ENCODE results near the gene ARVCF. TPM values are rescaled to one million over a fixed set of nuclear protein-coding genes. Genes with fewer than 3 reads are reported as not detected.

The ARVCF gene
- total and polyA plus RNA-seq, 9 of the 15 experiments (the other 6 are each of a cell fraction or from before 2014, with no cell fraction given), result 0.03 to 97.4 (median 15.6) TPM

- no peak for TF ChIP-seq RERE (CRISPR knock-in tag; IDR thresholded peaks at IDR 0.05; ENCODE audit: borderline replicate concordance)
- TF ChIP-seq ZNF449 (CRISPR knock-in tag; IDR thresholded peaks at IDR 0.05), result no peak
- TF ChIP-seq HOMEZ (CRISPR knock-in tag; IDR thresholded peaks at IDR 0.05), result 0 out of 2 replicates have a peak, but pooled peaks have one; percentile 22
- peak; percentile 90 for TF ChIP-seq VEZF1 (CRISPR knock-in tag; IDR thresholded peaks at IDR 0.05)
- TF ChIP-seq RNF2 (IDR thresholded peaks at IDR 0.05), result no peak
- no peak for TF ChIP-seq FOXA3 (CRISPR knock-in tag; conservative IDR thresholded peaks at IDR 0.05 in 1 of 2, IDR thresholded peaks at IDR 0.05 in 1 of 2)
- no peak for TF ChIP-seq ETV6 (IDR thresholded peaks at IDR 0.05; ENCODE audit: borderline replicate concordance in 1 of 2, low read depth in 2 of 2, low read length in 1 of 2)
- no peak for TF ChIP-seq ETV6 (CRISPR knock-in tag; IDR thresholded peaks at IDR 0.05; ENCODE audit: borderline replicate concordance)
- TF ChIP-seq TARDBP (IDR thresholded peaks at IDR 0.05), result peak; percentile 50
- no peak for TF ChIP-seq C11orf30 (IDR thresholded peaks at IDR 0.05; ENCODE audit: low read depth)
- no peak for TF ChIP-seq POLR2H (tag; IDR thresholded peaks at IDR 0.05; ENCODE audit: low read depth)
- no peak for TF ChIP-seq TCFL5 (CRISPR knock-in tag; conservative IDR thresholded peaks at IDR 0.05)
- peak; percentile 87; the same call in 1 of the 2 replicates for TF ChIP-seq ZC3H8 (IDR thresholded peaks at IDR 0.05)
- TF ChIP-seq PML (IDR thresholded peaks at IDR 0.05; ENCODE audit: low read length), result peak; percentile 34; the same call in 1 of the 2 replicates
- no peak for TF ChIP-seq ZNF253 (CRISPR knock-in tag; conservative IDR thresholded peaks at IDR 0.05)
Measured at GRCh38 chr22:19970479-19971275, 45.9 kb downstream of the ARVCF start (continued).

Data from K562 (cell line).